GM19035 (cell line): ENCODE data around the gene TSHZ2.

Experiments used
- ATAC-seq: cut with Tn5 transposase; IDR thresholded peaks from one replicate; pipeline ENCODE4 v1.9.1; 2021; ENCODE audit not compliant: unreplicated experiment

Gene TSHZ2

GRCh38 chr20:53270792-53271375 lies 298.7 kb downstream of the TSHZ2 start:
- no peak for ATAC-seq

- no peak for ATAC-seq
Observed at GRCh38 chr20:53274365-53274764, 302.2 kb downstream of the TSHZ2 start.

DNA sequence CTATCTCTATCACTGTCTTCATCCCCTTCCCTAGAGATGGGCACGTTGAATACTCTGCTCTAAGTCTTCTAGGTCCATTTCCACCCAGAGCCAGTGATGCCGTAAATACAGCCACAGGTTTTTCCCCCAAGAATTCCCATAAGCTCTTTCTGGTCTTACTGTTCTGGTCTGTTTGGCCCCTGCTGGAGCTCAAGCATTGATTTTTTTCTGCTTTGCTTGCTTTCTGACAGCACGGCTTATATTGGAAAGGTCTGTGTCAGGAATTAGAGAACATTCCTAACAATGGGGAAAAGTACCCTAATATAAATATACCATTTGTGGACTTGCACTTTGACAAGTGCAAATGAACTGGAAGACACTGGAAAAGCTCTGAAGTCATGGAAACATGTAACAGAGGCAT lies 302.6 kb downstream of the TSHZ2 start:
- ATAC-seq: no peak

- ATAC-seq: no peak
Observed at GRCh38 chr20:53276143-53276542, 304.0 kb downstream of the TSHZ2 start.

- ATAC-seq: no peak
Observed at GRCh38 chr20:53278555-53278954, 306.4 kb downstream of the TSHZ2 start.

DNA sequence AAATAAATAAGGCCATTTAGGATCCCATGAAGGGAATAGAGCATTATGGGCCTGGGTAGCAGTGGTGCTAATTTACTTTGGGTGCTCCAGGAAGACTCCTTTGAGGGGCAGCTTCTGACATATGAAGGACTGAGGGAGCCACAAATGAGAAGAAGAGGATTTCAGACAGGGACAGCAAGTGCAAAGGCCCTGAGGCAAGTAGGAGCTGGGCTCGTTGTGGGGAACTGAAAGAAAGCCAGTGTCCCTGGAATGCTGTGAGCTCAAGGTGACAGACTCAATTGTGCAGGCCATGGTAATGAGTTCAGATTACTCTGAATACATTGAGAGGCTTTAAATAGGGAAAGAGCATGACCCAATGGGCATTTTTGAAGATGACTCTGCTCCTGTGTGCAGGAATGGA lies 307.6 kb downstream of the TSHZ2 start:
- ATAC-seq: no peak

- ATAC-seq: no peak
Observed at GRCh38 chr20:53281557-53282117, 309.5 kb downstream of the TSHZ2 start.

GRCh38 chr20:53282217-53282955 lies 310.2 kb downstream of the TSHZ2 start:
- no peak for ATAC-seq

DNA sequence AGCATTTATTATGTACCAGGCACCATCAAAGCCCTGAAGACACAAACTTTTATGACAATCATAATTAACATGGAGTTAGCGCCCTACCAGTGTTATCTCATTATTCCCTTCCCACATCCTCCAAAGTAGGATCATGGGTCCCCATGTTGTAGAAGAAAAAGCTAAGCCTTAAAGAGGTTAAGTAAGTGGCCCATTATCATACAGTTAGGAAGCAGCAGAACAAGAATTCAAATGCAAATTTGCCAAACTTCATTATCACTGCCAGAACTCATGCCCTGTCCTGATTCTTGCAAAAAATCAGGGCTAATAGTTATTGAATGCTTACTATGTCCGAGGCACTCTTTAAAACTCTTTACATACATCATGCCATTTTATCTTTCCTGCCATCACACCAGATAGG lies 310.9 kb downstream of the TSHZ2 start:
- no peak for ATAC-seq

DNA sequence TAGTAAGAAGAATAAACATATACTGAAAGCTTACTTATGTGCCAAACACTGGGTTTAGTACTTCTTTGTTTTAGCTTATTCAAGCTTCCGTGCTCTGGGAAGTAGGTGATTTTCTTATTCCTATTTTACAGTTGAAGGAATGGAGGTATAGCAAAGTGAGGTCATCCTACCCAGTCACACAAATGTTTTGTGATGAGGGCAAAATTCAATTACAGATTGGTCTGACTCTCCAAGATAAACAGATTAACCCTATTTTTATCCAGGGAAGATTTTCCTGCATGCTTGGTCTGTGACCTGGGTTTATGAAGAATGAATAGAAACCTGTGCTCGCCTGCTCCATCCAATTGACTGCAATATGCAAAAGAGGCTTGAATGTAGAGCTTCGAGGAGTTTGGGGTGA lies 311.4 kb downstream of the TSHZ2 start:
- ATAC-seq: no peak

DNA sequence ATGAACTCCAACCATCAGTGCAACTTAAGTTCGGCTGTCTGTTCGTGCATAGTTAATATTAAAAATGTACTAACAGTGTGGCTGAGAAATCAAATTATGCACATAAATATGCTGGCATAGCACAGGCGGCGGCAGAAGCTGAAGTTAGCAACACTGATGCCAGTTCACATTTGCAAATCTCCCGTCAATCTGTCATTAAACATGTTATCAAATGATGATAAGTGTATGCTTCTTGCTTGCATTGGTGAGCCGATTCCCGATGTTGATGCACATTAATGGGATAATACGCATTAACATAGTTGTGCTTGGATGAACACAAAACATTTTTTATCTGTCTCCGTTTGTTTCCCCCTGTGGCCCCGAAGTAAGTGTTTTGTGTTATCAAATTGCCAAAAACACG lies 312.1 kb downstream of the TSHZ2 start:
- no peak for ATAC-seq

DNA sequence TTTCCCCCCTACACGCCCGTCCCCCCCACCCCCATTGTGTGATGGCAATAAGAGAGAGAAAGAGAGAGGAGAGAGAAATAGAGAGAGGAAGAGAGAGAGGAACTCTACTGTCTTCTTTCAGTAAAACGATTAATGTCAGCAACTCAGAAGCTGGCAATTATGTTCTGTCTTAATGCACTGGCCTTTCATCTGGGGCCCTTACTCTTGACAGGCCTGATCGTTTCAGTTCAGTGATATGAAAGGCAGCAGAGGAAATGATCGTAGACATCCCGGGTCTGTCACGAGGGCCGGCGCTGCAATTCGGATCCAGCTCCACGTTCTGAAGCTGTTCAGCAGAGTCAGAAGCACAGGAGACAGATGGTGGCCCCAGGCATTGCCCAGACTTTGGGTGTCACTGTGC lies 312.5 kb downstream of the TSHZ2 start:
- ATAC-seq: no peak

DNA sequence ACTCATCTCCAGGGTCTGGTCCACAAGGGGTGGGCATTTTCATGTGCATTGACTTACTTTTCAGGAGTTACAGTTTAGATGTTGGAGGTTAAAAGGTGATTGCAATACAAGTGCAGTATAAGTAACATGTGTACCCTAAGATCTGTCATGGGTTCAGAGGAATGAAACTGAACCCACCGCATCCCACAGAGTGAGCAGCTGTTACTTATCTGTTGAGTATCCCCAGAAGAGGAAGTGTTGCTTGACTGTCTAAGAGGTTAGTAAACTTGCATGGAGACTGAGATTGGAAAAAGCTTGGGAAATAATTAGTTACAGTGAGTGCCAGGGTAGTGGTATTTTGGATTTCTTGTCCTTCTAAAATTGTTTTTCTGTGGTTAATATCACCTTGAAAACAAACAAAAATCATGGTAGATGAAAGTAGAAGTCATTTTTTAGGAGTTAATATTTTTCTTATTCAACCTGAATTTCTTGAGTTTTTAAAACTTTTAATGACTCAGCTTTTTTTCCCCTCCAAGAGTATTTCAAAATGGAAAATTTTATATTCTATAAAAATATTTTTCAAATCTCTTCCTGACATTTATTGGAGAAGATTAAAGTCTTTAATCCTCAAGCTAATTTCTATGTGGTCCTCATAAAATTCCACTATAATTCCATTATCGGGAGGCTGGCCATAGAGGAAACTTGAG lies 315.3 kb downstream of the TSHZ2 start:
- ATAC-seq: no peak

DNA sequence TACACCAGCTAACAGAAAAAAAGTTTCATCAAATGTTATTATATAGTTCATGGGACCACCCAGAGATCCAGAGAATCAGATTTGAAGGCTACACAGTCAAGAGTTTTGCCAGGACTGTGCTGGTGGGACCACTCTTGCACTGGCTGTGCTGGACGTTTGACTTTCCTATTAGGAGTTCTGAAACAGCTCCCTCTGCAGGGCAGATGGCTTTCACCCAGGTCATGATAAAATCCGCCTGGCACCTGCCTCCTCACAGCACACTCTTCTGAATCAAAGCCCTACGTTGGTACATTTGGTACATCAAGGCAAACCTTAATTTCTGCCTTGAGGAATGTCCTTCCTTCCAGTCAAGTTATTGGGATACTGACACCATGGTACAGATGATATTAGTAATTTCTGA lies 319.4 kb downstream of the TSHZ2 start:
- ATAC-seq: no peak

GRCh38 chr20:53292347-53292746 lies 320.2 kb downstream of the TSHZ2 start:
- ATAC-seq: no peak

- ATAC-seq: no peak
Observed at GRCh38 chr20:53294804-53295203, 322.6 kb downstream of the TSHZ2 start.

- no peak for ATAC-seq
Observed at GRCh38 chr20:53296025-53296424, 323.9 kb downstream of the TSHZ2 start.

DNA sequence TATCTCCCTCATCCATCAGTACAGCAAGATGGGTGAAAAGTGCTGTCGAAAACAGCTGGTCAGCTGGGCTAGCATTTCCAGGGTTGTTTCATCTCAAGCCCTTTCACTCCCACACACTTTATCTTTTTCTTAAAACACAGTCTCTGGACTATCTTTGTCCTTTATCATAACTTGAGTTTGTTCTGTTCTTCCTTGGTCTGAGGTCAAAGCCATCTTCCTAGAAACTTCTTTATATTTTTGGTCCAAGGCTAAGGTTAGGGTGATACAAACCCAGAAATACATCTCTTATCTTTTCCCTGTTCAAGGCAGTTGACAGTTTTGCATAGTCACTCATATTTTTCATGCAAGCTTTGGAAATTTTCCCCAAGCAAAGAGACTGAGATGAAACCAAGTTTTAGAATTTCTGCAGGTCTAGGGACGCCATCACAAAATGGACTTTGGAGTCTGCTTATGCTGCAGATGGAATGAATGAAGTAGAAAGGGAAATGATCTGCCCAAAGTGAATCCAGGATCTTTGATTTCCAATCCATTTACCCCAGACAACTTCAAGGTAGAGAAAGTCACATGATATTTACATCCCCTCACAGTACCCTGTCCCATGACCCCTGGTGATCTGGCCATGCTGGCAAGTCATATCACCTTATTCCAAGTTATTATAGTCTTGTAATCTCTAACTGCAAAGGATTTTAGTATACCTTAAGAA lies 324.4 kb downstream of the TSHZ2 start:
- no peak for ATAC-seq

GRCh38 chr20:53297154-53297529 lies 325.0 kb downstream of the TSHZ2 start:
- ATAC-seq: no peak

- no peak for ATAC-seq
Observed at GRCh38 chr20:53298260-53298659, 326.1 kb downstream of the TSHZ2 start.

DNA sequence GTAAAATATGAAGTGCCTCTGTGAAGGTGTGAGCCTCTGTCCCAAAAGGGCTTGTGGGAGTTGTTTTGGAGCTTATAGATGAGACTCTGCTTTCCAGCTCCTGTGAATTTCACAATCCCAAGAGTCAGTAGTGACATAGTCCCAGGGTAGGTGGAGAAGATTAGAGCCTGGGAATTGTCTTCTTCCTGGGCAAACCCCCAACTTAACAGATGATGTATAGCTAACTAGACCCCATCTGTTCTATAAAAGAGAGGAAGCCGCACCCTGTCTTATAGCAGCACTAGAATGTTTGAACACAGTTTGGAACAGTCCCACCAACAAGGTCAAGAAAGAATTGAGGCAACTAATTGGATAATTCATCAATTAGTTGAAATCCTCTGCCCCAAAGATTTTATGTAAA lies 326.8 kb downstream of the TSHZ2 start:
- ATAC-seq: no peak
